ENCODE data around the gene PLEKHA6.

DNA sequence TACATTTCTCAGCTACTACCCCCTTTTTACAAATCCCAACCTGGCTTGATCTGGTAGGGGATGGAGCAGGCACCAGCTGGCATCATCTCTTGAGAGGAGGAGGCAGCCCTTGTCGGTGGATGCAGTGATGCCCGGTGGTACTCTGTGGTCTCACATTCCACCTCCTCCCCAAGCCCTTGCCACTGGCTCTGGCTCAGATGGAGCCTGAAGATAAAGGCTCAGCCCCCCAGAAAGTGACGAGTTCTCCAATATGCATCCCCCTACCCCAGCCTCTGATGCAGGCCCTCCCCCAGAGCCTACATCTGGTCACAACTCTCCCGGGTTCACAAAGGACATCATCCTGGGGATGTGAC, 142.1 kb downstream of the PLEKHA6 start:
- TF ChIP-seq, protein P1, sequence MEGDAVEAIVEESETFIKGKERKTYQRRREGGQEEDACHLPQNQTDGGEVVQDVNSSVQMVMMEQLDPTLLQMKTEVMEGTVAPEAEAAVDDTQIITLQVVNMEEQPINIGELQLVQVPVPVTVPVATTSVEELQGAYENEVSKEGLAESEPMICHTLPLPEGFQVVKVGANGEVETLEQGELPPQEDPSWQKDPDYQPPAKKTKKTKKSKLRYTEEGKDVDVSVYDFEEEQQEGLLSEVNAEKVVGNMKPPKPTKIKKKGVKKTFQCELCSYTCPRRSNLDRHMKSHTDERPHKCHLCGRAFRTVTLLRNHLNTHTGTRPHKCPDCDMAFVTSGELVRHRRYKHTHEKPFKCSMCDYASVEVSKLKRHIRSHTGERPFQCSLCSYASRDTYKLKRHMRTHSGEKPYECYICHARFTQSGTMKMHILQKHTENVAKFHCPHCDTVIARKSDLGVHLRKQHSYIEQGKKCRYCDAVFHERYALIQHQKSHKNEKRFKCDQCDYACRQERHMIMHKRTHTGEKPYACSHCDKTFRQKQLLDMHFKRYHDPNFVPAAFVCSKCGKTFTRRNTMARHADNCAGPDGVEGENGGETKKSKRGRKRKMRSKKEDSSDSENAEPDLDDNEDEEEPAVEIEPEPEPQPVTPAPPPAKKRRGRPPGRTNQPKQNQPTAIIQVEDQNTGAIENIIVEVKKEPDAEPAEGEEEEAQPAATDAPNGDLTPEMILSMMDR (IDR thresholded peaks at IDR 0.05; ENCODE audit: low read depth, low read length, poor library complexity, severe bottlenecking), result no peak
- TF ChIP-seq EZH2phosphoT487 (IDR thresholded peaks at IDR 0.05; ENCODE audit: borderline replicate concordance, low read length), result no peak

Measured in DOHH2 (cell line).